Vagina (tissue), 2 donors: Measurements from ENCODE around the gene SIK3.

ENCODE experiments used
- CTCF ChIP-seq, 3 experiments: fragments of 450-650 bp in 2 of 3; fragments of 200-600 bp in 1 of 3; sonication (generic) in 1 of 3; IDR thresholded peaks; one replicate each; pipeline ENCODE4 v1.5.1; 2017 to 2019; ENCODE audit warnings: antibody characterized with exemption in 3 of 3, mild to moderate bottlenecking in 2 of 3, moderate library complexity in 2 of 3
- POLR2A ChIP-seq, 2 donors: fragments of 450-650 bp; IDR thresholded peaks; one replicate each; pipeline ENCODE4 v1.6.1; 2017; ENCODE audit warnings: antibody characterized with exemption in 2 of 2, mild to moderate bottlenecking in 2 of 2, moderate library complexity in 2 of 2

- TF ChIP-seq CTCF (IDR thresholded peaks at IDR 0.05), result no peak
- no peak for TF ChIP-seq POLR2A (IDR thresholded peaks at IDR 0.05)
Measured at GRCh38 chr11:117146521-117146920, 48.3 kb upstream of the SIK3 start.
